ENCODE measurements around the gene ABHD16B. TPM values are rescaled to one million over a fixed set of nuclear protein-coding genes. Genes with fewer than 3 reads are reported as not detected.

Gene ABHD16B
- polyA plus RNA-seq, 1 donor (not counting 4 experiments of a cell fraction or from before 2014, with no cell fraction given) = not detected

- Histone ChIP-seq H4K20me1 (ENCODE audit: control insufficient read depth, extremely low read depth, insufficient read depth, low read length) (peaks cover 25% of the 10 kb centered on the region), H3K9me3 (ENCODE audit: control insufficient read depth, low read depth, low read length) (no peaks in the 10 kb centered on the region), H3K4me1 (ENCODE audit: control insufficient read depth, extremely low read depth, insufficient read depth, low read length) (peaks cover 16% of the 10 kb centered on the region), H3K9ac (ENCODE audit: control insufficient read depth, extremely low read depth, insufficient read depth, low read length) (no peak overlapping the region), H3K4me2 (ENCODE audit: control insufficient read depth, extremely low read depth, insufficient read depth, low read depth, low read length) (no peak overlapping the region), H3K36me3 (ENCODE audit: control insufficient read depth in 2 of 2, extremely low read depth in 1 of 2, insufficient read depth in 2 of 2, low read length in 2 of 2) (peaks cover 49 to 59% of the 10 kb centered on the region in 2 experiments), H3K79me2 (ENCODE audit: control insufficient read depth, insufficient read depth, low read length) (peaks cover 65% of the 10 kb centered on the region), H3K4me3 (ENCODE audit: control insufficient read depth in 2 of 3, extremely low read depth in 1 of 3, insufficient read depth in 2 of 3, low read depth in 1 of 3, low read length in 3 of 3) (no peak overlapping the region), H3K27ac (ENCODE audit: control insufficient read depth, insufficient read depth, low read length) (no peak overlapping the region), H2AFZ (ENCODE audit: control insufficient read depth, low read length) (no peak overlapping the region), H3K27me3 (ENCODE audit: control insufficient read depth, extremely low read depth, insufficient read depth, low read length) (no peaks in the 10 kb centered on the region), H3K9me1 (ENCODE audit: control insufficient read depth, extremely low read depth, insufficient read depth, low read length) (no peaks in the 10 kb centered on the region)
- TF ChIP-seq CTCF (optimal IDR thresholded peaks at IDR 0.05 in 1 of 3, IDR thresholded peaks at IDR 0.05 in 1 of 3, conservative IDR thresholded peaks at IDR 0.05 in 1 of 3; ENCODE audit: extremely low read depth in 1 of 3, insufficient read depth in 2 of 3, low read length in 3 of 3) (no peak), EZH2 (IDR thresholded peaks at IDR 0.05; ENCODE audit: low read length) (no peak)
- FAIRE-seq = no peak
- no peak for DNase-seq (ENCODE audit: low read depth, low spot score)
- dilution Hi-C loops (cut with MboI; ENCODE audit: extremely low pct_ligation_motif_present, low sequenced_read_pairs) = no loop called here
Observed at GRCh38 chr20:63876489-63877036, 15.3 kb downstream of the ABHD16B start.

- Histone ChIP-seq H3K9me1 (ENCODE audit: control insufficient read depth, extremely low read depth, insufficient read depth, low read length) (no peaks in the 10 kb centered on the region), H2AFZ (ENCODE audit: control insufficient read depth, low read length) (no peak overlapping the region), H3K9ac (ENCODE audit: control insufficient read depth, extremely low read depth, insufficient read depth, low read length) (no peak overlapping the region), H3K9me3 (ENCODE audit: control insufficient read depth, low read depth, low read length) (no peaks in the 10 kb centered on the region), H3K79me2 (ENCODE audit: control insufficient read depth, insufficient read depth, low read length) (peaks cover 72% of the 10 kb centered on the region), H3K4me1 (ENCODE audit: control insufficient read depth, extremely low read depth, insufficient read depth, low read length) (peaks cover 11% of the 10 kb centered on the region), H3K4me2 (ENCODE audit: control insufficient read depth, extremely low read depth, insufficient read depth, low read depth, low read length) (no peak overlapping the region), H3K27me3 (ENCODE audit: control insufficient read depth, extremely low read depth, insufficient read depth, low read length) (no peaks in the 10 kb centered on the region), H3K4me3 (ENCODE audit: control insufficient read depth in 2 of 3, extremely low read depth in 1 of 3, insufficient read depth in 2 of 3, low read depth in 1 of 3, low read length in 3 of 3) (no peak overlapping the region), H4K20me1 (ENCODE audit: control insufficient read depth, extremely low read depth, insufficient read depth, low read length) (peaks cover 27% of the 10 kb centered on the region), H3K36me3 (ENCODE audit: control insufficient read depth in 2 of 2, extremely low read depth in 1 of 2, insufficient read depth in 2 of 2, low read length in 2 of 2) (peaks cover 56 to 63% of the 10 kb centered on the region in 2 experiments), H3K27ac (ENCODE audit: control insufficient read depth, insufficient read depth, low read length) (no peak overlapping the region)
- dilution Hi-C loops (cut with MboI; ENCODE audit: extremely low pct_ligation_motif_present, low sequenced_read_pairs) = no loop called here
- TF ChIP-seq CTCF (optimal IDR thresholded peaks at IDR 0.05 in 1 of 3, IDR thresholded peaks at IDR 0.05 in 1 of 3, conservative IDR thresholded peaks at IDR 0.05 in 1 of 3; ENCODE audit: extremely low read depth in 1 of 3, insufficient read depth in 2 of 3, low read length in 3 of 3) = no peak
- no peak for TF ChIP-seq EZH2 (IDR thresholded peaks at IDR 0.05; ENCODE audit: low read length)
- FAIRE-seq (no peak), DNase-seq (ENCODE audit: low read depth, low spot score) (no peak)
Observed at GRCh38 chr20:63877755-63878470, 16.6 kb downstream of the ABHD16B start.

All from keratinocyte (primary cell).